ENCODE measurements around the gene OR5M8.

The OR5M8 gene

DNA sequence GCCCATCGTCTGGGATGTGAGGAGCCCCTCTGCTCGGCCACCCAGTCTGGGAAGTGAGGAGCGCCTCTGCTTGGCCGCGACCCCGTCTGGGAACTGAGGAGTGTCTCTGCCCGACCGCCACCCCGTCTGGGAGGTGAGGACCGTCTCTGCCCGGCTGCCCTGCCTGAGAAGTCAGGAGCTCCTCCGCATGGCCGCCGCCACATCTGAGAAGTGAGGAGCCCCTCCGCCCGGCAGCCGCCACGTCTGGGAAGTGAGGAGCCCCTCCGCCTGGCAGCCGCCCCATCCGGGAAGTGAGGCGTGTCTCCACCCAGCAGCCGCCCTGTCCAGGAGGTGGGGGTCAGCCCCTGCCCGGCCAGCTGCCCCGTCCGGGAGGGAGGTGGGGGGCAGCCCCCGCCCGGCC, 5.8 kb upstream of the OR5M8 start:
- ChIA-PET POLR2A (no interaction called here), CTCF (no interaction called here)
- TF ChIP-seq, protein P1, sequence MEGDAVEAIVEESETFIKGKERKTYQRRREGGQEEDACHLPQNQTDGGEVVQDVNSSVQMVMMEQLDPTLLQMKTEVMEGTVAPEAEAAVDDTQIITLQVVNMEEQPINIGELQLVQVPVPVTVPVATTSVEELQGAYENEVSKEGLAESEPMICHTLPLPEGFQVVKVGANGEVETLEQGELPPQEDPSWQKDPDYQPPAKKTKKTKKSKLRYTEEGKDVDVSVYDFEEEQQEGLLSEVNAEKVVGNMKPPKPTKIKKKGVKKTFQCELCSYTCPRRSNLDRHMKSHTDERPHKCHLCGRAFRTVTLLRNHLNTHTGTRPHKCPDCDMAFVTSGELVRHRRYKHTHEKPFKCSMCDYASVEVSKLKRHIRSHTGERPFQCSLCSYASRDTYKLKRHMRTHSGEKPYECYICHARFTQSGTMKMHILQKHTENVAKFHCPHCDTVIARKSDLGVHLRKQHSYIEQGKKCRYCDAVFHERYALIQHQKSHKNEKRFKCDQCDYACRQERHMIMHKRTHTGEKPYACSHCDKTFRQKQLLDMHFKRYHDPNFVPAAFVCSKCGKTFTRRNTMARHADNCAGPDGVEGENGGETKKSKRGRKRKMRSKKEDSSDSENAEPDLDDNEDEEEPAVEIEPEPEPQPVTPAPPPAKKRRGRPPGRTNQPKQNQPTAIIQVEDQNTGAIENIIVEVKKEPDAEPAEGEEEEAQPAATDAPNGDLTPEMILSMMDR (IDR thresholded peaks at IDR 0.05; ENCODE audit: insufficient read depth, low read length, missing control alignments), result no peak
- no peak overlapping the region for H3K4me3 ChIP-seq (ENCODE audit: low read depth, low read length)
- DNase-seq (ENCODE audit: low read depth, low spot score), result no peak

DNA sequence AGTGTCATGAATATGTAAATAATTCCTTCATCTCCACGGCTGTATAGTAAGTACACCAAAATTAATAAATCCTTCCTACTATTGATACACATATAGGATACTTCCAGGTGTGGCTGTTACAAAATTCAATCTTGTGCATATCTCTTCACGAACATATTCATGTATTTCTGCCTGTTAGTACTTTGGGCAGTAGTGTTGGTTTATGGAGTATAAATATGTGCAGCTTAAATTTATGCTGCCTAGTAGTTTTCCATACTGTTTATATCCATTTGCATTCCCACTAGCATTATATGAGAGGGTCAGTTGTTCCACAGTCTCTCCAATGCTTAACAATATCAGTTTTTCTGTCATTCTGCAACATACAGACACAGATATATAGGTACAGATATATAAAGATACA, 3.9 kb upstream of the OR5M8 start:
- TF ChIP-seq, protein P1 (IDR thresholded peaks at IDR 0.05; ENCODE audit: insufficient read depth, low read length, missing control alignments), result no peak
- no peak overlapping the region for H3K4me3 ChIP-seq (ENCODE audit: low read depth, low read length)
- POLR2A ChIA-PET, result no interaction called here
- DNase-seq (ENCODE audit: low read depth, low spot score), result no peak
- CTCF ChIA-PET, result no interaction called here

DNA sequence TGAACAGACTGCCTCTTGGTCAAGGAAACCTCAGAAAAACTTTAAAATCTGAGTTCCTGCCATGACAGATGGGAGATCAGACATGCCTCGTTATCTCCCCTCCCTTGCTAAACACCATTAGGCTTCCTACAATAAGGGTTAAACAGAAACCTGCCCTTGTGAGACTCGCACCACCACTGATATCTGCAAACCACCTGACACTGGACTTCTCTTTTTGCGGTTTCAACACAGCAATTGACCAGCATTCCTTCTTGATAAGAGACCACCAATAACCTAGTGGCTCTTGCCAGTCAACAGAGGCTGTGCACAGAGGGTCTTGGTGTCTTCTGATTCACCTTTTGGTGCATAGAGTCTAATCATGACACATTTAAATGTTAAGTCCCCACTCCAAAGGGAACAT, 4.4 kb downstream of the OR5M8 start:
- TF ChIP-seq, protein P1 (IDR thresholded peaks at IDR 0.05; ENCODE audit: insufficient read depth, low read length, missing control alignments), result no peak
- ChIA-PET CTCF (no interaction called here), POLR2A (no interaction called here)
- DNase-seq (ENCODE audit: low read depth, low spot score), result no peak
- no peak overlapping the region for H3K4me3 ChIP-seq (ENCODE audit: low read depth, low read length)

- ChIA-PET CTCF (no interaction called here), POLR2A (no interaction called here)
- DNase-seq (ENCODE audit: low read depth, low spot score), result no peak
- H3K4me3 ChIP-seq (ENCODE audit: low read depth, low read length), result no peak overlapping the region
- TF ChIP-seq, protein P1 (IDR thresholded peaks at IDR 0.05; ENCODE audit: insufficient read depth, low read length, missing control alignments), result no peak
Measured at GRCh38 chr11:56474729-56475235, 16.4 kb downstream of the OR5M8 start.

- no peak for DNase-seq (ENCODE audit: low read depth, low spot score)
- POLR2A ChIA-PET, result no interaction called here
- CTCF ChIA-PET, result no interaction called here
- no peak within 1 kb of the TSS for H3K4me3 ChIP-seq (ENCODE audit: low read depth, low read length)
- TF ChIP-seq, protein P1 (IDR thresholded peaks at IDR 0.05; ENCODE audit: insufficient read depth, low read length, missing control alignments), result no peak
Measured at GRCh38 chr11:56473252-56473651, 17.9 kb downstream of the OR5M8 start, which contains the start of gene OR5M3. Gene OR5M3 (minus strand): TSS chr11:56473352. CDS start chr11:56470497, 2,855 bp downstream.

- no peak overlapping the region for H3K4me3 ChIP-seq (ENCODE audit: low read depth, low read length)
- ChIA-PET CTCF (no interaction called here), POLR2A (no interaction called here)
- TF ChIP-seq, protein P1 (IDR thresholded peaks at IDR 0.05; ENCODE audit: insufficient read depth, low read length, missing control alignments), result no peak
- no peak for DNase-seq (ENCODE audit: low read depth, low spot score)
Measured at GRCh38 chr11:56457076-56457475, 34.1 kb downstream of the OR5M8 start.
